SH-SY5Y (cell line): ENCODE results near the gene TMIGD1.

ENCODE experiments used
- GATA2 ChIP-seq: IDR thresholded peaks from 2 replicates; pipeline ENCODE4 v1.6.1; 2011; ENCODE audit warnings: mild to moderate bottlenecking, low read depth, low read length
- GATA3 ChIP-seq: IDR thresholded peaks from 2 replicates; pipeline ENCODE4 v1.6.1; 2011; ENCODE audit warnings: low read depth, mild to moderate bottlenecking, low read length, moderate library complexity

DNA sequence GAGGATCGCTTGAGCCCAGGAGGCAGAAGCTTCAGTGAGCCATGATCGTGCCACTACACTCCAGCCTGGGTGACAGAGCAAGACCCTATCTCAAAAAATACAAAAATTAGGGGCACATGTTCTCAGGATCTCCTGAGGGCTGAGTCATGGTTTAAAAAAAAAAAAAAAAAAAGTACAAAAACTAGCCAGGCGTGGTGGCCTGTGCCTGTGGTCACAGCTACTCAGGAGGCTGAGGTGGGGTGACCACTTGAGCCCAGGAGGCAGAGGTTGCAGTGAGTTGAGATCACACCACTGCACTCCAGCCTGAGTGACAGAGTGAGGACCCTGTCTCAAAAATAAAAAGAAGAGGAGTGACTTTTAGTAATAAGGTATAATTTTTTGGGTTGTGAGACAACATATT lies 59.0 kb downstream of the TMIGD1 start:
- no peak for TF ChIP-seq GATA2
- no peak for TF ChIP-seq GATA3
